ENCODE results near the gene MYL10. TPM values are rescaled to one million over a fixed set of nuclear protein-coding genes. Genes with fewer than 3 reads are reported as not detected.

MYL10 gene
- total and polyA plus RNA-seq, 2 of the 8 experiments (the other 6 are each of a cell fraction or from before 2014, with no cell fraction given), result 0.18 TPM; not detected in 1

- Histone ChIP-seq H2BK20ac (ENCODE audit: low read length) (no peak overlapping the region), H3K56ac (replicated peaks; ENCODE audit: insufficient read length, low read depth, low read length) (no peak overlapping the region), H2BK120ac (replicated peaks; ENCODE audit: low read depth, low read length) (no peak overlapping the region), H2AFZ (ENCODE audit: low read length) (no peak overlapping the region), H3K23me2 (ENCODE audit: low read depth, low read length) (peaks cover 2% of the 10 kb centered on the region; the same call in 1 of the 2 replicates), H3K9ac (replicated peaks in 1 of 4; ENCODE audit: extremely low read depth in 1 of 4, low read depth in 3 of 4, low read length in 3 of 4) (no peak overlapping the region), H2AK5ac (ENCODE audit: low read depth, low read length) (no peak overlapping the region), H3K27ac (ENCODE audit: low read depth, low read length) (no peak overlapping the region), H3K36me3 (ENCODE audit: control insufficient read depth in 2 of 4, insufficient read depth in 4 of 4, low read length in 3 of 4) (no peaks in the 10 kb centered on the region), H3K79me2 (ENCODE audit: control insufficient read depth in 1 of 2, insufficient read depth in 2 of 2, low read length in 2 of 2) (no peaks in the 10 kb centered on the region), H3K4ac (replicated peaks; ENCODE audit: insufficient read length, low read depth, low read length) (no peak overlapping the region), H2BK12ac (ENCODE audit: low read depth, low read length) (no peak overlapping the region; the same call in 1 of the 2 replicates), H2BK15ac (ENCODE audit: low read length) (0 out of 2 replicates have a peak overlapping the region, but pooled peaks have one; percentile 34), H2BK5ac (ENCODE audit: low read depth, low read length) (0 out of 2 replicates have a peak overlapping the region, but pooled peaks have one; percentile 22), H3K4me2 (ENCODE audit: insufficient read depth in 1 of 2, low read depth in 2 of 2, low read length in 2 of 2) (no peak overlapping the region), H3K18ac (ENCODE audit: extremely low read depth, low read length) (0 out of 2 replicates have a peak overlapping the region, but pooled peaks have one; percentile 9), H3K9me3 (ENCODE audit: insufficient read depth in 2 of 2, low read depth in 1 of 2, low read length in 1 of 2) (0 out of 4 replicates have a peak, but pooled peaks cover 0 to 4% of the 10 kb centered on the region in 2 experiments), H3K4me1 (replicated peaks in 1 of 4; ENCODE audit: control insufficient read depth in 3 of 4, insufficient read depth in 4 of 4, low read length in 3 of 4) (peaks cover 0 to 15% (median 7%) of the 10 kb centered on the region in 4 experiments; a peak in 6 of 7 replicates), H3K4me3 (ENCODE audit: extremely low read depth in 1 of 4, insufficient read depth in 2 of 4, low read depth in 3 of 4, low read length in 4 of 4) (no peak overlapping the region), H3K23ac (ENCODE audit: insufficient read length) (no peak overlapping the region), H4K5ac (ENCODE audit: insufficient read length, low read depth, low read length) (no peak overlapping the region), H3K79me1 (ENCODE audit: low read depth, low read length) (no peaks in the 10 kb centered on the region), H4K20me1 (replicated peaks in 1 of 2; ENCODE audit: control insufficient read depth in 1 of 2, insufficient read depth in 2 of 2, low read length in 2 of 2) (peaks cover 0 to 2% of the 10 kb centered on the region in 2 experiments), H4K91ac (replicated peaks; ENCODE audit: insufficient read length, low read length) (no peak overlapping the region), H3K27me3 (replicated peaks in 1 of 4; ENCODE audit: control insufficient read depth in 3 of 4, extremely low read depth in 1 of 4, insufficient read depth in 3 of 4, low read length in 3 of 4) (no peaks in the 10 kb centered on the region), H3K14ac (ENCODE audit: insufficient read length) (no peak overlapping the region), H4K8ac (ENCODE audit: extremely low read depth, insufficient read depth, low read length) (peak overlapping the region; percentile 54; the same call in 1 of the 2 replicates)
- POLR2A ChIA-PET (ENCODE audit: partially characterized antibody), result interaction anchor here (1.0 to 2.7 kb wide), 2 partner anchors 10 to 14 kb away, joined by 3 to 7 read pairs; no protein-coding TSS in a partner anchor
- WGBS, 2 experiments (ENCODE audit: extremely low coverage in 1 of 2, insufficient coverage in 1 of 2, insufficient read length in 1 of 2, insufficient replicate concordance in 2 of 2, low coverage in 1 of 2, low lambda C conversion rate in 2 of 2, missing lambda C conversion rate in 1 of 2), result 29% methylated on average over 16 of the region's 16 CpGs; no CpG with 5 or more reads in 1 of the 2 experiments
- CTCF ChIA-PET (ENCODE audit: partially characterized antibody), result interaction anchor here (1.0 to 1.5 kb wide), 3 partner anchors 9 to 154 kb away, joined by 3 read pairs; no protein-coding TSS in a partner anchor
- FAIRE-seq (peak; percentile 98), DNase-seq (ENCODE audit: low read depth in 1 of 2, low spot score in 2 of 2) (peak; percentile 86 to 89)
- TF ChIP-seq KDM1A (IDR thresholded peaks at IDR 0.05; ENCODE audit: borderline replicate concordance, low read length), result no peak
- peak; percentile 82 for TF ChIP-seq BACH1 (IDR thresholded peaks at IDR 0.05; ENCODE audit: low read length)
- no peak for TF ChIP-seq GABPA (IDR thresholded peaks at IDR 0.05; ENCODE audit: borderline replicate concordance, insufficient read depth, low read length)
- peak; percentile 78 for TF ChIP-seq MAX (IDR thresholded peaks at IDR 0.05)
- peak; percentile 66 to 89; a peak in 3 of 4 replicates for TF ChIP-seq SIN3A (conservative IDR thresholded peaks at IDR 0.05 in 1 of 2, IDR thresholded peaks at IDR 0.05 in 1 of 2; ENCODE audit: low read depth in 1 of 2, low read length in 2 of 2)
Measured at GRCh38 chr7:101564778-101565211, 64.3 kb downstream of the MYL10 start.
